GM18870 (cell line): ENCODE results near the gene SCNN1A.

Experiments used
- ATAC-seq: cut with Tn5 transposase; IDR thresholded peaks from one replicate; pipeline ENCODE4 v1.9.1; 2021; ENCODE audit warnings: moderate library complexity; ENCODE audit not compliant: unreplicated experiment

The SCNN1A gene

DNA sequence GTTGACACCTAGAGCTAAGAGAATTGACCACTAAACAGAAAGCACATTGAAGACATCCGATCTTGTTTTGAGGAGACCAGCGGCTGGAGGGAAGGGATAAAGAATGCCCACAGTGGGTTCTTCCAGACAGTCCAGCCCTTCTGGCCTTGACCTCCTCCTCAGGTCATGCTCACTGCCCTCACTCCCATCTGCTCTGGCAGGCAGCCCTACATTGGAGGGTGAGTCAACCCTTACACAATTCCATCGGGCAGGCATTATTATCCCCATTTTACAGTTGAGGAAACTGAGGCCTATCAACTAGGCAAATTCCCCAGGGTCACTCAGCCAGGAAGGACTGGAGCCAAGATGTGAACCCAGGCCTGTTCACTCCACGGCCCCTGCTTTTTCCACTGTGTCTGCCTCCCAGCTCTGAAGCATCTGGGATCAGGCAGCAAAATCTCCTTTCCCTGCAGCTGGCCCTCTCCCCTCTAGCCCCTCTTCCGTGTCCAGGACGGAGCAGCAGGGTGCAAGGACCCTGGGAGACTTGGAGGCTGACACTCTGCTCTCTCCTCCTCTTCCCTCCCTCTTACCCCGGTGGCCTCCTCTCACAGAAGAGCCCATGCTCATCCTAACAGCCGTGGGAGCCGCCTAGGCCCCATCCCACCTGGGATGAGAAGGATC lies 5.3 kb downstream of the SCNN1A start:
- ATAC-seq, result no peak

DNA sequence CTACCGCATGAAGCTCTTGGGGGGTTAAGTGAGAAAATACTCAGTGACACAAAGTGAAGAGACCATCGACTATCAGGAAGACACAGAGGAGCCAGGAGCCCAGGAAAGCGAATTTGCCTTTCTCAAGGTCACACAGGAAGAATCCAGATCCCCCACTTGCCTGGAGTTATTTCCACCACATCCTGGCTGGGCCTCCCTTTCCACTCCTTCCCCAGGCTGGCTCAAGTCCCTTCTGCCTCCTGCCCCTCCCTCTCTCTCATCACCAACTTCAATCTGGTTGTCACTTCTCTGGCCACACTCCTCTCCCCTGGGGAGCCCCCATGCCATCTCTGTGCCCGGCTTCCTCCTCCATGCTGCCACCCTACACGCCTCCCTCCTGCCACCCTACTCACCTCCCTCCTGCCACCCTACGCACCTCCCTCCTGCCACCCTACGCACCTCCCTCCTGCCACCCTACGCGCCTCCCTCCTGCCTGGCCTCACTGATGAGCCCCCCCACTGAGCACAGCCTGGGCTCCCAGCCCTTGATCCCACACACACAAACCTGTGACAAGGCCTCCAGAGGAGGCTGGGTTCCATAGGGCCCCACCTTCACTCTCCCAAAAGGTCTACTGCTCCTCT lies 6.3 kb downstream of the SCNN1A start:
- no peak for ATAC-seq

DNA sequence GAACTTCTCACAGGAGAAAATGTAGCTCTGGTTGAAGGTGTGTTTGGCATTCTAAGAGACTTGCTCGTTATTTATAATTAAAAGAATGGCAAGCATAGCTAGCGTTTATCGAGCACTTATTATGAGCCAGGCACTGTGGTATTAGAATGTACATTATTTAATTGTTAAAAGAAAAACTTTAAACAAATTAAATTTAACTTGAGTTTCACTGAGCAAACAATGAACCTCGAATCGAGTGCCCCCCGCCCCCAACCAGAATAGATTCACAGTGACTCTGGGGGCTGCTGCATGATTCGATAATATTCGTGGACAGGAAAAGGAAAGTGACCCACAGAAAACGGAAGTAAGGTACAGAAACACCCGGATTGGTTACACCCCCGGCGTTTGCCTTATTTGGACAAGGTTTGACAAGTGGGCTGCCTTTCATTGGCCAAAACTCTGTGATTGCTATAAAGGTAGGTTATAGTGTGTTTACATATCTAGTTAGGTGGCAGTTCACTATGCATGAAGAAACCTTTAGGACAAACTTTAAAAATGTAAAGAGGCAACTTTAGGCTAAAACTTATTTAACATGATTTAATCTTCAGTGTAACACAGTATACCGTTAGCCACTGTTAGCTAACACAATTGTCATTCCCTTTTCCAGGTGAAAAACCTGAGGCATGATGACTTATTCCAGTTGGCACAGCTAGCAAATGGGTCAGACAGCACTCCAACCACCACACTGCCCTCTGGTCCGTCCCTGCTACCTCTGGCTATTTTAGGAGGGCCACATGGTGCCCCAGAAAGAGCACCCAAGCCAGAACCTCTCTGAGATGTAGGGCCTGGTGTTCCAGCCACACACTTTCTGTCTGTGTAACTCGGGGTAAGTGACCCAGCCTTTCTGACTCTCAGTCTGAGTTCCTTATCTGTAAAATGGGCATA lies 7.1 kb downstream of the SCNN1A start:
- ATAC-seq, result no peak

DNA sequence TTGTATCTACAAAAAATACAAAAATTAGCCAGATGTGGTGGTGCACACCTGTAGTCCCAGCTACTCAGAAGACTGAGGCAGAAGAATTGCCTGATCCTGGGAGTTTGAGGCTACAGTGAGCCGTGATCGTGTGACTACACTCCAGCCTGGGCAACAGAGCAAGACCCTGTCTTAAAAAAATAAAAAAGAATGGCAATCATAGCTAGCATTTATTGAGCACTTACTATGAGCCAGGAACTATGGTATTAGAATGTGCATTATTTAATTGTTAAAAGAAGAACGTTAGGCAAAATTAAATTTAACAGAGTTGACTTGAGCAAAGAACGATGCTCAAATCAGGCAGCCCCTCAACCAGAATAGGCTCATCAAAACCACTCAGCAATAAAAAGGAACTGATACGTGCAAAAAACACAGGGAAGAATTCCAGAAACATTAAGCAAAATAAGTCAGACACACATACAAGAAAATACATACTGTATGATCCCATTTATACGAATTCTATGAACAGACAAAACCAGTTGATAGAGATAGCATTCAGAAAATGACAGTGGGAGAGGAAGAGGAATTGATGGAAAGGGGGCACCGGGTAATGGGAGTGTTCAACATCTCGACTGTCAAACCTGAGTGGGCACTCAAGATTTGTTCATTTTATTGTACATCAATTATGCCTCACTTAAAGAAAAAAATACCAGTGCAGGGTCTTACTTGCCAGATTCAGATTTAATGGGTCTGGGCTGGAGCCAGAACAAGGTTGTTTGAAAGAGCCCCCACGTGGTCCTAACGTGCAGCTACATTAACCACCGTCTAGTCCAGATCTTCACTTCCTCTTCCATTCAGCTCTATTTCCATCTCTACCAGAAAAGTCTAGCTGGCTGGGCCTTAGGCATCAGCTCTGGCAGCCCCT lies 8.0 kb downstream of the SCNN1A start:
- no peak for ATAC-seq

DNA sequence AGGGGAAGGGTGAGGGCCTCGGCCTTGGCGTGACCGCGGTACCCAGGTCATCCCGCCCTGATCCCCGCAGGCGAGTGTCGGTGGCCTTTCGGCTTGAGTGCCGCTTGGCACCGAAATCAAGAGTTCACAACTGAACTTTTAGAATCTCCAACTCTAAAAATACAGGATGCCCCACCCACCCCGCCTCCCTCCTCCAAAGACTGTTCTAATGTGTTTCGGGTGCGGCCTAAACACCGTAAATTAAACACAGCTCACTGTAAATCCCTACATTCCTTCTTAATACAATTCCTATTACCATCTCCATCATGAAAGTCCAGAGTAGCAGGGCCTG lies 11.4 kb downstream of the SCNN1A start:
- ATAC-seq, result no peak

DNA sequence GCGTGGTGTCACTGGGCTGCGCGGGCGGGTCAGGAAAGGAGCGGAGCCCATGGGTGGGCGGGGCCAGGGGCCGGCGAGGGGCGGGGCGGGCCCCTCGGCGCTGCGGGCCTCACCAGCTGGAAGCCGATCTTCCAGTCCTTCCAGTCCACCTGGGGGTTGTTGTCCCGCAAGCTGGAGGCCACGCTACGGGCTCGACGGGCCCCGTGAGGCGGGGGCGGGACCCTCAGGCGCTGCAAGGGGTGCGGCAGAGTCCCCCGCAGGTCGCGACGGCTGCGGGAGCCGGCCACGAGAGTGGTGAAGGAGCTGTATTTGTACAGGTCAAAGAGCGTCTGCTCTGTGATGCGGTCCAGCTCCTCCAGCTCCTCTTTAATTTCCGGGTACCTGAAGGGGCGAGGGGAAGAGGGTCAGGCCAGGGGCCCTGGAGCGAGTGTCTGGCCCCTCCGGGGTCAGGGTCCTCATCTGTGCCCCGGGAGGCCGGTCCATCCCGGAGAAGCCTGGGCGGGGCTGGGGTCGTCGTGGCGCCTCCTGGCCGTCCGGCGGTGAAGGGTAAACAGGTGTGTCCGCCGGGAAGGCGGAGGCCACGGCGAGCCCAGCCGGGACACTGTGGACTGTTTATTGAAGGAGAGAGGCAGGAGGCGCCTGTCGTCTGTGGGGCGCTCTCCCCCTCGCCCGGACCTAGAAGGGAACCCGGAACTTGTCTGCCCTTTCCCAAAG lies 11.9 kb downstream of the SCNN1A start:
- no peak for ATAC-seq

DNA sequence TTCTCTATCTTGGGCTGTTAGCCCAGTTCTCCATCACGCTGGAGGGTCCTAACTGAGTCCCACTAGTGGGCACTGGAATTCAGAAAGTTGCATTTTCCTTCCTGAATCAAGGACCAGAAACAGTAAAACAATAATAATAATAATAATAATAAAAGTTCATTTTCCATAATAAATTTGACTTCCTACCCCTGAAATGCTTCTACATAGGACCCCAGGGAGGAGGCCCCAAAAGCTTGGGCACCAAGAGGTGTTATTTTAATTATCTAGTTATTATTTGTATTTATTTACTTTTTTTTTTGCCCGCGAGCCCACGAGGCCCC lies 12.4 kb downstream of the SCNN1A start:
- no peak for ATAC-seq

DNA sequence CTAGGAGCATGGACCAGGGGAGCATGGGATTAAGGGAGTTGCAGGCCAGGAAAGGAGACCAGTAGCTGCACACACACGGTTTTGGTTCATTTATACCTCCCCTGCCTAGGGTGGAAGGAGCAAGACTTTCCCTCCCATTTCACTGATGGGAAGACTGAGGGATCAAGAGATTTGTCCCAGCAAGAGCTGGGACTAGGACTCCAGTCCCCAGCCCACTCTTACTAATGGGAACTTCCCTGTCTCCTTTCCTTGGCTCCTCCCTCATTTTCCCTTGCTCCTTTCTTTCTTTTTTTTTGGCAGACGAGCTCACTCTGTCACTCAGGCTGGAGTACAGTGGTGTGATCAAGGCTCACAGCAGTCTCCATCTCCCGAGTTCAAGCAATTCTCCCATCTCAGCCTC lies 13.0 kb downstream of the SCNN1A start:
- no peak for ATAC-seq

DNA sequence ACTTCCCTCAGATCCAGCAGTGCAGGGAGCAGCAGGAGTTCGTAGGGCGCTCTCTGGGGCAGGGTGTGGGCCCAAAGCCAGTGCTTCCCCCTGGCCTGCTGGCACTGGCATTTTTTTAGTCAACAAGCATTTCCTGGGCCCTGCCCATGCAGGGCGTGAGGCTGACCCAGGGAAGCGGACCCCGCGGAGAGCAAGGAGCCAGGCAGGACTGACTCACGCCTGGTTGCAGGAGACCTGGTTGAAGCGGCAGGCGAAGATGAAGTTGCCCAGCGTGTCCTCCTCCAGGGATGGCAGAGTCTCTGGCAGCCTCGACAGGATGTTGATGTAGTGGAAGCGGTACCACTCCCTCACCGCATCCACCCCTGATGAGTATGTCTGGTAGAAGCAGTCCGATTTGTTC lies 13.5 kb downstream of the SCNN1A start:
- ATAC-seq, result no peak

DNA sequence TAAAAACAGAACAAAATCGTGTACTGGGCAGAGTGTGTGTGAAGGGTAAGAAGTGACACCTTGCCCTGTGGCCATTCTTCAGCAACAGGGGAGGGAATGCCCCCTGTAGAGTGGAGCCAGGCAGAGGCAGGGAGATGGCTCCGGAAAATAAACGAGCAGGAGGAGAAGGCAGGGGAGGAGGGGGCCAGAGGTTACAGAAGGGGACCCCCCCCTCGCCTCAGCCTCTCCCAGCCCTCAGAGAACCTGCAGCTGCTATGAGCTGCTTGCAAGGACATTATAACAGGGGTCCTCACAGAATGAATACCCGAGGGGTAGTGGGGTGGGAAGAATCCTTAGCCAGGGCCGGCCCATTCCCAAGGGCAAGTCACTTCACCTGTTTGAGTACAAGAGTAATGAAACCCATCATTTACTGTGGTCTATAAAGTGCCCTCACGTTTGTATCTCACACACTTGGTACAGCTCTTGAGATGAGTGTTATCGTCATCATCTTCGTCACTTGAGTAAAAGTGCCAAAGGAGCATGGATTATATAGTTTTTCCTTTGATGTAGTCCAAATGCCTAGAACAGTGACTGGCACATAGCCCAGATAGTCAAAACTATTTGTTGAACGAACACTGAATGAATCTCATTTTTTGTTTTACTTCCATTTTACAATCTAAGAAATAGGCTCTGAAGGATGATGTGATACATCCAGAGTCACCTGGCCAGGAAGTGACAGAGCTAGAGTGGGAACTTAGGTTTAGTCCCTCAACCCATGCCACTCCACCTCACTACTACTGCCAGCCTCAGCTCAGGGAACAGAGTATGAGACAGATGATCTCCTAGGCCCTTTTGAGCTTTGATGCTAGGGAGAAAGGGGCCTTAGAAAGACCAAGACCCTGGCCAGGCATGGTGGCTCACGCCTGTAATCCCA lies 14.5 kb downstream of the SCNN1A start:
- no peak for ATAC-seq

DNA sequence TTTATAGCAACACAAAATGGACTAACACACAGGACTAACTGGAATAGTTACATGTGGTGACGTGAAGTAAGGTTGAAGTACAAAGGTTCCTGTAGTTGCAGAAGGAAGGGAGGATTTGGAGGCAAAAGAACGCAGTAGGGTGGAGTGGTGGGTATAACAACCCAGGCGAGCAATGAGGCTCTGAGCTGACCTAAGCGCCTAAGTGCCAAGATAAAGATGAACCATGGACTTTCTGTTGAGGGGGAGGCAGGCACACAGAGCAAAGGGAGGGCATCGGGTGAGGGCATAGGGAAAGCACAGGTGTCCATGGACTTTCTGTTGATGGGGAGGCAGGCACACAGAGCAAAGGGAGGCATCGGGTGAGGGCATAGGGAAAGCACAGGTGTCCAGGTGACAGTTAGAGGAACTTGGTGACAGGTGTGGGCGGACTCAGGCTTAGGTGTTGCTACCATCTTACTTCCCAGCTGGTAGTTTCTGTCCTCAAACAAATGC lies 15.2 kb downstream of the SCNN1A start:
- ATAC-seq, result no peak

DNA sequence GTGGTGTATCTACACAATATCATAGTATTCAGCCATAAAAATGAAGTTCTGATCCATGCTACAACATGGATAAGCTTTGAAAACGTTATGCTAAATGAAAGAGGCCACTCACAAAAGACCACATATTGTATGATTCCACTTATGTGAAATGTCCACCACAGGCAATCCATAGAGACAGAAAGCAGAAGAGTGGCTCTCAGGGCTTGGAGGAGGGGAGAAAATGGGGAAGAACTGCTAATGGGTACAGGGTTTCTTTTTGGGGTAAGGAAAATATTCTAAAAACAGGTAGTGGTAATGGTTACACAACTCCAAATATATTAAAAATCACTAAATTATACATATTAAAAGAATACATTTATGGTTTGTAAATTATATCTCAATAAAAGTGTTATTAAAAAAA lies 16.5 kb downstream of the SCNN1A start:
- no peak for ATAC-seq

DNA sequence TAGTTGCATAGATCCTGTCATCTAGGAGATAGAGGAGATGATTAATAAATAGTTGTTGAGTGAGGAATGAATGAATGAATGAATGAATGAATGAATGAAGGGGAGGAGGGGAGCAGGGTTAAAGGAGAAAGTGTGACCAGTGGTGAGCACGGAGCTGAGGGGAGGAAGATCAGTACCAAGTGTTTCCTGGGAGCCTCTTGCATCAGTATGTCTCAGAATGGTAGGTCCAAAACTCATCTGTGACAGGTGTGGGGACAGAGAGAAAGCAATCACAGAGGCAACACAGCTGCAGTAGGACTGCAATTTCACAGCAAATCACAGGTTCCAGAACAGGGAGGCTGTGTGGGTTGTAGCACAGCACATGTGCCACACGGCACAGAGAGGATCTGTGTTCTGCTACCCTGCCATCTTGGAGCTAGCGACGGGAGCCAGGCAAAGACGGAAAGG lies 19.0 kb downstream of the SCNN1A start:
- ATAC-seq, result no peak

DNA sequence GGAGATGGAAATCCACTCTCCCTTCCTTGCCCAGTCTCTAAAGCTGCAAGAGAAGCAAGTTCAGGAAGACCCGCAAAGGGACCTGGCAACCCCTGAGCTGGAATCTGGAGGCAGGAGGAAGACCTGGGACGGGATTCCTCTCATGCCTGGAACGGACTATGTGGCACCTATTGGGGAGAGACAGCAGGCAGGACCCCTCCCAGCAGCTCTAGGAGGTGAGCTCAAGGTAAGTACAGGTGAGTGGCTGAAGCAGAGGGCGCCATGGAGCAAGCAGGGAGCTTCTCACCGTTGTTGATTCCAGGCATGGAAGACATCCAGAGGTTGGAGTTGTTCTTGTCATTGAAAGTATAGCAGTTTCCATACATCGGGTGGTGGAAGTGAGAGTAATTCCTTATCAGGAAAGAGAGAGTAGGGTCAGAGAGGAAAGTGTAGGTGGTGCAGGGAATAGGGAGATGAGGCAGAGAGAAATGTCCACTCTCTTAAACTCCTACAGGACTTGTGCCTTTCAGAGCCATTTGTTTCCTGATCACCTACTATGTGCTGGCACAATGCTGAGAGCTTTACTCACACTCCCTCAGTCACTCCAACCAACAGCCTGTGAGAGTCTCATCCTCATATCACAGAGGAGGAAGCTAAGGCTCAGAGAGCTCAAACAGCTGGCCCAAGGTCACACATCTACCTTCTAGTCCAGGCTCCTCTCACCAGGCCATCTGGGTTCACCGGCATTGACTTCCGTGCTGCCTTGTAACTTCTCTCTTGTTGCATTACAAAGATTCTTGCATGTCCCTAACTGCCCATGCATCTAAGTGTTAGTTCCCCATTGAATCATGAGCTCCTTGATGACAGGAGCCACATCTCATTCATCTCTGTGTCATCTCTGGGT lies 19.6 kb downstream of the SCNN1A start:
- ATAC-seq, result no peak

DNA sequence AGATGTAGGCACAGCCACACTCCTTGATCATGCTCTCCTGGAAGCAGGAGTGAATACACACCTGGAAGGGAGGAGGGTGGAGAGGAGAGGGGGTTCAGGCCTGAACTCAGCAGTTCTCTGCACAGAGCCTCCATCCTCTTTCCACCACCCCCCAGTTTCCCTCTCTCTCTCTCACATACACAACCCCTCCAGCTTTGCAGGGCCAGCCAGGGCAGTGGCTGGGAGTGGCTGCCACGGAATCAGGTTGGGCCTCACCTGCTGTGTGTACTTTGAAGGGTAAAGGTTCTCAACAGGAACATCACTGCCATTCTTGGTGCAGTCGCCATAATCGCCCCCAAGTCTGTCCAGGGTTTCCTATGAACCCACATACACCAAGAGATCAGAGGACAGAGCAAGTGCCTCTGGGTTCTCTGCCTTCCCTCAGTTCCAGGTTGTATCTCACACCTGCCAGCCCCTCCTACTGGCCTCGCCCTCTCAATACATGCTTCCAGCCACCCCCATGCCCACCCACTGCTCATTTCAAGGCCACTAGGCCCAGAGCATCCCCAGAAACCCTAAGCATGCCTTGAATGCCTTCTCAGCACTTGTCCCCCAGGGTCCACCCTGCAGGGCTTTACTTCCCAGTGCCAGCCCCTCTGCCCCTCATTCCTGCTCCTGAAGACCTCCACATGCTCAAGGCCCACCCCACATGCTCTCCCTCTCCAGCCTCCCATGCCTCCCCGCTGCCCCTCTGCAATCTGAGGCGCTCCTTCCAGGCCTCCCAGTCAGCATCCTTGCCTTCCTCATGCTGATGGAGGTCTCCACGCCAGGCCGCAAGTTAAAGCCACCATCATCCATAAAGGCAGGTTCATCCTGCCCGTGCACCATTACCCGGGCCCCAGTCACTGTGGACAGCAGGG lies 20.6 kb downstream of the SCNN1A start:
- no peak for ATAC-seq

DNA sequence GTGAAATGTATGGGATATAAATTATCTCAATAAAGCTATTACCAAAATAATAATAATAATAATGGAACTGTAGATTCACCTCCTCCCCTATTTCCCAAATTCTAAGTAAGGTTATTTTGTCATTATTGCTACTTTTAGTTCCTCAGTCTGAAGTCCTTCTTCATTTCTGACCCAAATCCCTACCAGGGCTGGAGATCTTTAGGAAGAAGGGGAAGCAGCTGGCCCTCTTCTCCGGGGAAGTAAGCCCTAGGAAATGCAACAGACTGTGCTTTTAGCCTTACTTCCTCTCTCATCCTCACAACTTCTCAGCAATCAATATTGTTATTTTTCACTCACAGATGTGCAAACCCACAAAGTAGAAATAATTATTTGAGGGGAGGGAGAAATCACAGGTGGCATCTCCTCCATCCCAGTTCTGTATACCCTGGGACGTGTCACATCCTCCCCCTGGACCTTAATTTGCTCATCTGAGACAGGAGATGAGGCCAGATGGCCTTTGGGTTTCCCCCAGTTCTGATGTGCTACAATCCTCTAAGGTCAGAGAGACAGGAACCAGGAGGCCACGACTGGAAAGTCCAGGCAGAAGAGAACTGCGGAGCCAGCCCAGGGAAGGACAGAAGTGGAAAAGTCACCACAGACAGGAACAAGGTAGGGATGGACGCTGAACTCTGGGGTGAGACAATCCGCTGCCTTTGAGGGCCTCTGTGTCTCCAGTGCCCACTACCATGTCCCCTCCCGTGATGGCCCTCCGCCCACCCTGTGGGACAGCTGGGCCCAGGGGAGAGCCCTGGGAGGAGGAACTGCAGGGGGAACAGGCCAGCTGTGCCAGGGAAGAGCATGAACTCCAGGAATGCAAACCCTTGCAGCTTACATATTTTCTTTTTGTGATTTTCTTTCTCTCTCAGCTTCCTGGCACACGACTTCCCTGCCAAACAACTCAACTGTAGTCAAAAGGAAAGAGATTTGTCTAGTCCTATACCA lies 22.9 kb downstream of the SCNN1A start:
- ATAC-seq, result no peak
